HAP-1 (cell line): ENCODE measurements around the gene TULP3.

Experiments used
- DNase-seq, 2 experiments: peaks; one replicate each; pipeline ENCODE4 v3.0.0-alpha.2; 2016 to 2020; ENCODE audit warnings: low spot score in 2 of 2
- H3K27me3 ChIP-seq: fragments of 250-450 bp; sonication (Bioruptor Pico); 2 replicates; pipeline ENCODE4 v1.5.1; 2020; ENCODE audit warnings: low read depth, mild to moderate bottlenecking, moderate library complexity
- H3K36me3 ChIP-seq: fragments of 250-450 bp; sonication (Bioruptor Pico); replicated peaks from 2 replicates; pipeline ENCODE4 v1.5.1; 2020; ENCODE audit warnings: mild to moderate bottlenecking
- H3K4me1 ChIP-seq: fragments of 250-450 bp; sonication (Bioruptor Pico); 2 replicates; pipeline ENCODE4 v1.5.1; 2020; ENCODE audit warnings: mild to moderate bottlenecking
- H3K4me3 ChIP-seq: fragments of 250-450 bp; sonication (Bioruptor Pico); 2 replicates; pipeline ENCODE4 v1.5.1; 2020; ENCODE audit warnings: mild to moderate bottlenecking, moderate library complexity
- H3K9me3 ChIP-seq: fragments of 250-450 bp; sonication (Bioruptor Pico); 2 replicates; pipeline ENCODE4 v1.5.1; 2020; ENCODE audit warnings: mild to moderate bottlenecking, moderate library complexity
- in situ Hi-C: fragments of 300-500 bp; cut with MboI; formaldehyde crosslinking; loops from 3 replicates; pipeline ENCODE4 v1.14.3; 2020; ENCODE audit warnings: low sequenced_read_pairs, inconsistent platforms, mixed read lengths

The TULP3 gene

GRCh38 chr12:2924019-2924418 lies 33.3 kb downstream of the TULP3 start:
- in situ Hi-C loops = no loop called here
- Histone ChIP-seq H3K36me3 (peaks cover 22% of the 10 kb centered on the region), H3K27me3 (no peaks in the 10 kb centered on the region), H3K9me3 (no peaks in the 10 kb centered on the region), H3K4me1 (peaks cover 12% of the 10 kb centered on the region), H3K4me3 (no peak overlapping the region)
- DNase-seq = no peak

GRCh38 chr12:2925322-2925995 lies 34.8 kb downstream of the TULP3 start:
- Histone ChIP-seq H3K4me1 (peaks cover 12% of the 10 kb centered on the region), H3K9me3 (no peaks in the 10 kb centered on the region), H3K36me3 (peaks cover 22% of the 10 kb centered on the region), H3K27me3 (no peaks in the 10 kb centered on the region), H3K4me3 (no peak overlapping the region)
- in situ Hi-C loops = no loop called here
- DNase-seq = no peak

- Histone ChIP-seq H3K9me3 (no peaks in the 10 kb centered on the region), H3K4me3 (no peak overlapping the region), H3K4me1 (no peaks in the 10 kb centered on the region; the same call in 1 of the 2 replicates), H3K27me3 (no peaks in the 10 kb centered on the region), H3K36me3 (peaks cover 5% of the 10 kb centered on the region)
- DNase-seq = no peak
- in situ Hi-C loops = no loop called here
These were observed 40.2 kb downstream of the TULP3 start for GRCh38 chr12:2930865-2931264.

- no peaks in the 10 kb centered on the region for H3K27me3 ChIP-seq
- H3K36me3 ChIP-seq = peaks cover 5% of the 10 kb centered on the region
- no peaks in the 10 kb centered on the region for H3K4me1 ChIP-seq
- no peaks in the 10 kb centered on the region for H3K9me3 ChIP-seq
- in situ Hi-C loops = no loop called here
- DNase-seq = no peak
- H3K4me3 ChIP-seq = no peak overlapping the region
These were observed 42.9 kb downstream of the TULP3 start for GRCh38 chr12:2933586-2933985.

- no peak for DNase-seq
- Histone ChIP-seq H3K4me3 (no peak overlapping the region), H3K4me1 (no peaks in the 10 kb centered on the region), H3K36me3 (peaks cover 9% of the 10 kb centered on the region), H3K27me3 (no peaks in the 10 kb centered on the region), H3K9me3 (no peaks in the 10 kb centered on the region)
- in situ Hi-C loops = no loop called here
These were observed 43.7 kb downstream of the TULP3 start for GRCh38 chr12:2934371-2934770.

GRCh38 chr12:2936301-2936700 lies 45.6 kb downstream of the TULP3 start:
- no peak for DNase-seq
- Histone ChIP-seq H3K9me3 (no peaks in the 10 kb centered on the region), H3K4me3 (no peak overlapping the region), H3K4me1 (no peaks in the 10 kb centered on the region), H3K27me3 (no peaks in the 10 kb centered on the region), H3K36me3 (peaks cover 16% of the 10 kb centered on the region)
- in situ Hi-C loops = no loop called here

GRCh38 chr12:2937500-2937899 lies 46.8 kb downstream of the TULP3 start:
- peaks cover 19% of the 10 kb centered on the region for H3K36me3 ChIP-seq
- H3K4me3 ChIP-seq = no peak overlapping the region
- H3K4me1 ChIP-seq = no peaks in the 10 kb centered on the region
- in situ Hi-C loops = no loop called here
- no peaks in the 10 kb centered on the region for H3K27me3 ChIP-seq
- H3K9me3 ChIP-seq = no peaks in the 10 kb centered on the region
- DNase-seq = no peak

- no peaks in the 10 kb centered on the region for H3K9me3 ChIP-seq
- in situ Hi-C loops = no loop called here
- no peaks in the 10 kb centered on the region for H3K4me1 ChIP-seq
- peaks cover 16% of the 10 kb centered on the region for H3K36me3 ChIP-seq
- no peak for DNase-seq
- H3K4me3 ChIP-seq = no peak overlapping the region
- H3K27me3 ChIP-seq = no peaks in the 10 kb centered on the region
These were observed 48.5 kb downstream of the TULP3 start for GRCh38 chr12:2939191-2939590.

- Histone ChIP-seq H3K27me3 (no peaks in the 10 kb centered on the region), H3K4me1 (no peaks in the 10 kb centered on the region), H3K4me3 (no peak overlapping the region), H3K9me3 (no peaks in the 10 kb centered on the region), H3K36me3 (peaks cover 14% of the 10 kb centered on the region)
- in situ Hi-C loops = no loop called here
- DNase-seq = no peak
These were observed 49.9 kb downstream of the TULP3 start for GRCh38 chr12:2940564-2940963.

- Histone ChIP-seq H3K27me3 (no peaks in the 10 kb centered on the region), H3K9me3 (no peaks in the 10 kb centered on the region), H3K4me3 (no peak overlapping the region), H3K4me1 (no peaks in the 10 kb centered on the region), H3K36me3 (peaks cover 14% of the 10 kb centered on the region)
- in situ Hi-C loops = no loop called here
- DNase-seq = no peak
These were observed 50.8 kb downstream of the TULP3 start for GRCh38 chr12:2941524-2941923.

GRCh38 chr12:2944401-2945047 lies 53.8 kb downstream of the TULP3 start:
- H3K9me3 ChIP-seq = no peaks in the 10 kb centered on the region
- H3K4me1 ChIP-seq = no peaks in the 10 kb centered on the region
- peak in 1 of 2 experiments; percentile 75 for DNase-seq
- in situ Hi-C loops = no loop called here
- H3K4me3 ChIP-seq = no peak overlapping the region
- H3K36me3 ChIP-seq = peaks cover 10% of the 10 kb centered on the region
- no peaks in the 10 kb centered on the region for H3K27me3 ChIP-seq

GRCh38 chr12:2949411-2949810 lies 58.7 kb downstream of the TULP3 start:
- in situ Hi-C loops = no loop called here
- H3K27me3 ChIP-seq = no peaks in the 10 kb centered on the region
- H3K4me1 ChIP-seq = no peaks in the 10 kb centered on the region
- DNase-seq = no peak
- H3K36me3 ChIP-seq = no peaks in the 10 kb centered on the region
- H3K9me3 ChIP-seq = no peaks in the 10 kb centered on the region
- H3K4me3 ChIP-seq = no peak overlapping the region

GRCh38 chr12:2955888-2956287 lies 65.2 kb downstream of the TULP3 start:
- H3K4me1 ChIP-seq = peaks cover 8% of the 10 kb centered on the region
- DNase-seq = no peak
- no peak overlapping the region for H3K4me3 ChIP-seq
- no peaks in the 10 kb centered on the region for H3K36me3 ChIP-seq
- in situ Hi-C loops = loop anchor here (5.0 kb wide), 1 partner anchor 69 kb away; no protein-coding TSS in a partner anchor
- H3K9me3 ChIP-seq = no peaks in the 10 kb centered on the region
- no peaks in the 10 kb centered on the region for H3K27me3 ChIP-seq

- in situ Hi-C loops = loop anchor here (5.0 kb wide), 1 partner anchor 71 kb away; no protein-coding TSS in a partner anchor
- DNase-seq = no peak
- Histone ChIP-seq H3K27me3 (no peaks in the 10 kb centered on the region), H3K4me3 (peak overlapping the region; percentile 72), H3K4me1 (peaks cover 14% of the 10 kb centered on the region), H3K9me3 (no peaks in the 10 kb centered on the region), H3K36me3 (no peaks in the 10 kb centered on the region; the same call in 1 of the 2 replicates)
These were observed 67.2 kb downstream of the TULP3 start for GRCh38 chr12:2957816-2958431.
